ENCODE results near the gene ZNF667. TPM values are rescaled to one million over a fixed set of nuclear protein-coding genes. Genes with fewer than 3 reads are reported as not detected.
A peak's percentile ranks its signal among the peaks of the same experiment; 100 is the strongest.

The ZNF667 gene
- total RNA-seq, 1 donor from 2014 or later, result 0.10 TPM

DNA sequence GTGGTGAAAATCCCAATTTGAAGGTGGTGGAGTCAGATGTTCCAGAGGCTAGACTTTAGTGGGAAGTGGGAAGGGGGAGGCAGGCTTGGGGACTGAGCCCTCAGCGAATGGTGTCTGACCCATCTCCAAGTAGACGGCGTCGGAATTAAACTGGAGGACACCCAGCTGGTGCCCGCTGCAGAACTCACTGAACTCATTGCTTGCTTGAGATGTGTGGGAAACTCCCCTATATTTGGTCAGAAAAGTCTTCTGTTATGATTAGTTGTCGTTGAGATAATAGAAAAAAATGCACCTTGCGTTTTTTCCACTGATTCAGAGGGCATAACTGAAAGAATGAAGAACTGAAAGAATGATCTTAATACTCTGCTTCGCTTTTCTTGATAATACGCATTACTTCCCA is 73.9 kb downstream of the ZNF667 start:
- no peak for TF ChIP-seq CTCF (conservative IDR thresholded peaks at IDR 0.05)
- H3K27me3 Mint-ChIP-seq, result no peaks in the 10 kb centered on the region
- peak overlapping the region; percentile 91 for H3K27ac Mint-ChIP-seq
- DNase-seq (ENCODE audit: extremely low spot score, unreplicated experiment), result no peak
- peaks cover 16% of the 10 kb centered on the region for H3K4me1 Mint-ChIP-seq (ENCODE audit: unreplicated experiment)
- peaks cover 63% of the 10 kb centered on the region for H3K36me3 Mint-ChIP-seq
- peaks cover 36% of the 10 kb centered on the region for H3K9me3 Mint-ChIP-seq
- H3K4me3 Mint-ChIP-seq, result peak overlapping the region; percentile 94

DNA sequence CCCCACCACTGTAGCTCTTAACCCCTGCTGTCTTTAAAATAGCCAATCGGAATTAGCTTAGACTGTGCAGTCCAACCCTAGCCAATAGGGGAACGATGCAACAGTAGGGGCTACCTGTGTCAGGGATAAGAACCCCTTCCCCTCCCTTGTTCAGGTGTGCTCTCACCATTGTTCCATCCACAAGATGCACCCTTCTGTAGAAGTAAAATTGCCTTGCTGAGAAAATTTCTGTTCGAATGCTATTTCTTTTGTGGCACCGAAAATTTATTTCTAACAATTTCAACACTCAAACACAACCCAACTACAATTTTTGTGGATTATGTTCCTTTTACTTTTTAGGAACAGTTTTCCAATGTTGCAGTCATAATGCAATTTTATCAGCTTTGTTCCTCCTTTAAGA is 76.7 kb downstream of the ZNF667 start:
- Mint-ChIP-seq H3K27ac (no peak overlapping the region), H3K27me3 (no peaks in the 10 kb centered on the region), H3K4me1 (ENCODE audit: unreplicated experiment) (peaks cover 16% of the 10 kb centered on the region), H3K4me3 (no peak overlapping the region), H3K9me3 (peaks cover 33% of the 10 kb centered on the region), H3K36me3 (peaks cover 61% of the 10 kb centered on the region)
- TF ChIP-seq CTCF (conservative IDR thresholded peaks at IDR 0.05), result no peak
- DNase-seq (ENCODE audit: extremely low spot score, unreplicated experiment), result no peak

- no peak overlapping the region for H3K4me3 Mint-ChIP-seq
- TF ChIP-seq CTCF (conservative IDR thresholded peaks at IDR 0.05), result no peak
- no peaks in the 10 kb centered on the region for H3K27me3 Mint-ChIP-seq
- peaks cover 58% of the 10 kb centered on the region for H3K36me3 Mint-ChIP-seq
- no peak for DNase-seq (ENCODE audit: extremely low spot score, unreplicated experiment)
- H3K4me1 Mint-ChIP-seq (ENCODE audit: unreplicated experiment), result peaks cover 4% of the 10 kb centered on the region
- H3K9me3 Mint-ChIP-seq, result peaks cover 29% of the 10 kb centered on the region
- no peak overlapping the region for H3K27ac Mint-ChIP-seq
Measured at GRCh38 chr19:56398809-56399208, 78.3 kb downstream of the ZNF667 start.

- peak; percentile 91 for DNase-seq (ENCODE audit: extremely low spot score, unreplicated experiment)
- Mint-ChIP-seq H3K27me3 (no peaks in the 10 kb centered on the region), H3K4me1 (ENCODE audit: unreplicated experiment) (peaks cover 5% of the 10 kb centered on the region), H3K4me3 (peak within 1 kb of the TSS; percentile 97), H3K36me3 (peaks cover 56% of the 10 kb centered on the region), H3K27ac (peak within 1 kb of the TSS; percentile 92), H3K9me3 (peaks cover 18% of the 10 kb centered on the region)
- peak; percentile 83 for TF ChIP-seq CTCF (conservative IDR thresholded peaks at IDR 0.05)
Measured at GRCh38 chr19:56393119-56394012, 83.8 kb downstream of the ZNF667 start, which contains the start of gene ZNF582. Gene ZNF582 (minus strand): TSS chr19:56393534. CDS start chr19:56391752, 1,782 bp downstream.

Other genes with a start within 250 kb of the ZNF667 start
- not detected in 2 replicates for gene EDDM13, start 204.6 kb downstream of the ZNF667 start, total RNA-seq (ENCODE audit: low replicate concordance)
- 13.4 and 16.3 TPM in 2 replicates for gene ZSCAN5A, start 162.5 kb downstream of the ZNF667 start, total RNA-seq (ENCODE audit: low replicate concordance)
- gene ZNF582, start 83.8 kb downstream of the ZNF667 start, total RNA-seq (ENCODE audit: low replicate concordance), result 3.7 TPM in 2 replicates
- 5.8 and 11.5 TPM in 2 replicates for gene ZNF583, start 73.0 kb downstream of the ZNF667 start, total RNA-seq (ENCODE audit: low replicate concordance)
- 0.05 TPM in 1 of 2 replicates, not detected in the other for gene ZNF471, start 30.5 kb upstream of the ZNF667 start, total RNA-seq (ENCODE audit: low replicate concordance)
- gene ZFP28, start 61.6 kb upstream of the ZNF667 start, total RNA-seq (ENCODE audit: low replicate concordance), result 6.2 and 7.2 TPM in 2 replicates
- gene ZNF470, start 90.1 kb upstream of the ZNF667 start, total RNA-seq (ENCODE audit: low replicate concordance), result 5.1 and 6.5 TPM in 2 replicates
- 10.4 and 15.8 TPM in 2 replicates for gene ZNF71, start 118.0 kb upstream of the ZNF667 start, total RNA-seq (ENCODE audit: low replicate concordance)
- gene SMIM17, start 165.8 kb upstream of the ZNF667 start, total RNA-seq (ENCODE audit: low replicate concordance), result 0.43 and 1.1 TPM in 2 replicates
- gene ZNF835, start 194.4 kb upstream of the ZNF667 start, total RNA-seq (ENCODE audit: low replicate concordance), result 0.12 and 0.74 TPM in 2 replicates